Measurements from ENCODE around the gene ZC3HAV1.

DNA sequence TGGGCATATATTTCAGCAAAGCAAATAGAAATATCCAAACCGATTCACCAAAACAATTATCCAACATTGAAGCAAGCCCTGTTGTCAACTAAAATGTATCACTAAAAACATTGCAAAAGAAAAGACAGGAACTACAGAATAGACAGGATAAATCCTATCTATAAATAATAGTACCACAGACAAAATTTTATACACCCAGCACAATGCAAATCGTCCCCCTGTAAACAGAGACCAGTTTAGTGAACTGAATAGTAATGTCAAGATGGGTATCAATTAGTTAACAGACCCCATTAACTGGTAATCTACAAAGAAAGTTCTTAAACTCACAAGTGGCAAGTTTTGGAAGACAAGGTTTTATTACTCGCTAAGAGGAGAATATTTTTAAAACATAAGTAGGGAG, 4.0 kb downstream of the ZC3HAV1 start:
- TF ChIP-seq, protein P1, sequence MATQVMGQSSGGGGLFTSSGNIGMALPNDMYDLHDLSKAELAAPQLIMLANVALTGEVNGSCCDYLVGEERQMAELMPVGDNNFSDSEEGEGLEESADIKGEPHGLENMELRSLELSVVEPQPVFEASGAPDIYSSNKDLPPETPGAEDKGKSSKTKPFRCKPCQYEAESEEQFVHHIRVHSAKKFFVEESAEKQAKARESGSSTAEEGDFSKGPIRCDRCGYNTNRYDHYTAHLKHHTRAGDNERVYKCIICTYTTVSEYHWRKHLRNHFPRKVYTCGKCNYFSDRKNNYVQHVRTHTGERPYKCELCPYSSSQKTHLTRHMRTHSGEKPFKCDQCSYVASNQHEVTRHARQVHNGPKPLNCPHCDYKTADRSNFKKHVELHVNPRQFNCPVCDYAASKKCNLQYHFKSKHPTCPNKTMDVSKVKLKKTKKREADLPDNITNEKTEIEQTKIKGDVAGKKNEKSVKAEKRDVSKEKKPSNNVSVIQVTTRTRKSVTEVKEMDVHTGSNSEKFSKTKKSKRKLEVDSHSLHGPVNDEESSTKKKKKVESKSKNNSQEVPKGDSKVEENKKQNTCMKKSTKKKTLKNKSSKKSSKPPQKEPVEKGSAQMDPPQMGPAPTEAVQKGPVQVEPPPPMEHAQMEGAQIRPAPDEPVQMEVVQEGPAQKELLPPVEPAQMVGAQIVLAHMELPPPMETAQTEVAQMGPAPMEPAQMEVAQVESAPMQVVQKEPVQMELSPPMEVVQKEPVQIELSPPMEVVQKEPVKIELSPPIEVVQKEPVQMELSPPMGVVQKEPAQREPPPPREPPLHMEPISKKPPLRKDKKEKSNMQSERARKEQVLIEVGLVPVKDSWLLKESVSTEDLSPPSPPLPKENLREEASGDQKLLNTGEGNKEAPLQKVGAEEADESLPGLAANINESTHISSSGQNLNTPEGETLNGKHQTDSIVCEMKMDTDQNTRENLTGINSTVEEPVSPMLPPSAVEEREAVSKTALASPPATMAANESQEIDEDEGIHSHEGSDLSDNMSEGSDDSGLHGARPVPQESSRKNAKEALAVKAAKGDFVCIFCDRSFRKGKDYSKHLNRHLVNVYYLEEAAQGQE (IDR thresholded peaks at IDR 0.05; ENCODE audit: insufficient read depth in 1 of 2, low read depth in 2 of 2, low read length in 2 of 2) = no peak
- TF ChIP-seq POLR2AphosphoS5 (IDR thresholded peaks at IDR 0.05; ENCODE audit: low read depth, low read length) (no peak), SIN3A (IDR thresholded peaks at IDR 0.05; ENCODE audit: borderline replicate concordance, insufficient read depth, low read length) (no peak), FOXP2 (optimal IDR thresholded peaks at IDR 0.05; ENCODE audit: borderline replicate concordance, extremely low read depth, extremely low read length, insufficient read depth) (no peak), TAF1 (IDR thresholded peaks at IDR 0.05; ENCODE audit: borderline replicate concordance, insufficient read depth, low read length) (no peak)
